ENCODE data around the gene BHLHE40. TPM values are rescaled to one million over a fixed set of nuclear protein-coding genes. Genes with fewer than 3 reads are reported as not detected.
A peak's percentile ranks its signal among the peaks of the same experiment; 100 is the strongest.

Gene BHLHE40
- total and polyA plus RNA-seq, 2 of the 13 experiments (the other 11 are each of a cell fraction or from before 2014, with no cell fraction given): 1.8 to 51.0 TPM

DNA sequence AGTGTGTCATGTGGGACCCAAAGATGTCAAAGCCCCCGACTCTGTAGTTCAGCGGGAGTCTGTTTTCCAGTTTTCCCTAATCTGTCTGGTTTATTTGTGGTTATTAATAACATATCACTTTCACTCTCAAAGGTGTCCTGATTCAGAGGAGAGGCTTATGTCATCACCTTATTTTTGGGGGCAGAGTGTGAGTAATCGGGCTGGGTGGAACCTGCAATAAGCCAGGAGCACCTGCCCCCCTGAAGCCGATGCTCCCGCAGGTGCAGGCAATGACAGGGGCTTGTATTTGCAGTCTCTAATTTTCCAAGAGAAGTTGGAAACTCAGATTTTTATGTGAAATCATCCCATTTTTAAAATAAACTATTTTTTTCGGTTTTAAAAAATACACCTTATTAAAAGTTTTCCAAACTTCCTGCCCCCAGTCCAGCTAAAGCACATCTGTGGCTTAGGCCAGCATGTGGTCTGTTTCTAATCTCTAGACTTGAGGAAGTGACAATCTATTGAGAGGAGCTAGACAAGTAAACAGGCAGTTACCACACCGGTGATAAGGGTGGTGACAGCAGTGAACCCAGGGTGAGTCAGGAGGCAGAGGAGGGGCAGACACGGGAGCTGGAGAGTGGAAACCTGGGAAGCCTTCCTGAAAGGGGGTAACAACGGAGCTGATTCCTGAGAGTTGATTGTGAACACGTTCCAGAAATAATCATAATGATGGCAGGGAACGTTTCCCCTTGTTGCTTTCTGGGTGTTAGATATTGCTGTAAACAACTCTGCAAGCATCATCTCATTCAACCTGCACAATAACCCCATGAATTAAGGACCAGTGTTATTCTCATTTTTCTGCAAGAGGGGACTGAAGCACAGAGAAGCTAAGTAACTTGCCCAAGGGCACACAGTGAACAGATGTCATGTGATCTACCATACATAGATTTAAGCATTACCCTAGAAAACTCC, 37.2 kb downstream of the BHLHE40 start (continued):
- TF ChIP-seq, protein P1, sequence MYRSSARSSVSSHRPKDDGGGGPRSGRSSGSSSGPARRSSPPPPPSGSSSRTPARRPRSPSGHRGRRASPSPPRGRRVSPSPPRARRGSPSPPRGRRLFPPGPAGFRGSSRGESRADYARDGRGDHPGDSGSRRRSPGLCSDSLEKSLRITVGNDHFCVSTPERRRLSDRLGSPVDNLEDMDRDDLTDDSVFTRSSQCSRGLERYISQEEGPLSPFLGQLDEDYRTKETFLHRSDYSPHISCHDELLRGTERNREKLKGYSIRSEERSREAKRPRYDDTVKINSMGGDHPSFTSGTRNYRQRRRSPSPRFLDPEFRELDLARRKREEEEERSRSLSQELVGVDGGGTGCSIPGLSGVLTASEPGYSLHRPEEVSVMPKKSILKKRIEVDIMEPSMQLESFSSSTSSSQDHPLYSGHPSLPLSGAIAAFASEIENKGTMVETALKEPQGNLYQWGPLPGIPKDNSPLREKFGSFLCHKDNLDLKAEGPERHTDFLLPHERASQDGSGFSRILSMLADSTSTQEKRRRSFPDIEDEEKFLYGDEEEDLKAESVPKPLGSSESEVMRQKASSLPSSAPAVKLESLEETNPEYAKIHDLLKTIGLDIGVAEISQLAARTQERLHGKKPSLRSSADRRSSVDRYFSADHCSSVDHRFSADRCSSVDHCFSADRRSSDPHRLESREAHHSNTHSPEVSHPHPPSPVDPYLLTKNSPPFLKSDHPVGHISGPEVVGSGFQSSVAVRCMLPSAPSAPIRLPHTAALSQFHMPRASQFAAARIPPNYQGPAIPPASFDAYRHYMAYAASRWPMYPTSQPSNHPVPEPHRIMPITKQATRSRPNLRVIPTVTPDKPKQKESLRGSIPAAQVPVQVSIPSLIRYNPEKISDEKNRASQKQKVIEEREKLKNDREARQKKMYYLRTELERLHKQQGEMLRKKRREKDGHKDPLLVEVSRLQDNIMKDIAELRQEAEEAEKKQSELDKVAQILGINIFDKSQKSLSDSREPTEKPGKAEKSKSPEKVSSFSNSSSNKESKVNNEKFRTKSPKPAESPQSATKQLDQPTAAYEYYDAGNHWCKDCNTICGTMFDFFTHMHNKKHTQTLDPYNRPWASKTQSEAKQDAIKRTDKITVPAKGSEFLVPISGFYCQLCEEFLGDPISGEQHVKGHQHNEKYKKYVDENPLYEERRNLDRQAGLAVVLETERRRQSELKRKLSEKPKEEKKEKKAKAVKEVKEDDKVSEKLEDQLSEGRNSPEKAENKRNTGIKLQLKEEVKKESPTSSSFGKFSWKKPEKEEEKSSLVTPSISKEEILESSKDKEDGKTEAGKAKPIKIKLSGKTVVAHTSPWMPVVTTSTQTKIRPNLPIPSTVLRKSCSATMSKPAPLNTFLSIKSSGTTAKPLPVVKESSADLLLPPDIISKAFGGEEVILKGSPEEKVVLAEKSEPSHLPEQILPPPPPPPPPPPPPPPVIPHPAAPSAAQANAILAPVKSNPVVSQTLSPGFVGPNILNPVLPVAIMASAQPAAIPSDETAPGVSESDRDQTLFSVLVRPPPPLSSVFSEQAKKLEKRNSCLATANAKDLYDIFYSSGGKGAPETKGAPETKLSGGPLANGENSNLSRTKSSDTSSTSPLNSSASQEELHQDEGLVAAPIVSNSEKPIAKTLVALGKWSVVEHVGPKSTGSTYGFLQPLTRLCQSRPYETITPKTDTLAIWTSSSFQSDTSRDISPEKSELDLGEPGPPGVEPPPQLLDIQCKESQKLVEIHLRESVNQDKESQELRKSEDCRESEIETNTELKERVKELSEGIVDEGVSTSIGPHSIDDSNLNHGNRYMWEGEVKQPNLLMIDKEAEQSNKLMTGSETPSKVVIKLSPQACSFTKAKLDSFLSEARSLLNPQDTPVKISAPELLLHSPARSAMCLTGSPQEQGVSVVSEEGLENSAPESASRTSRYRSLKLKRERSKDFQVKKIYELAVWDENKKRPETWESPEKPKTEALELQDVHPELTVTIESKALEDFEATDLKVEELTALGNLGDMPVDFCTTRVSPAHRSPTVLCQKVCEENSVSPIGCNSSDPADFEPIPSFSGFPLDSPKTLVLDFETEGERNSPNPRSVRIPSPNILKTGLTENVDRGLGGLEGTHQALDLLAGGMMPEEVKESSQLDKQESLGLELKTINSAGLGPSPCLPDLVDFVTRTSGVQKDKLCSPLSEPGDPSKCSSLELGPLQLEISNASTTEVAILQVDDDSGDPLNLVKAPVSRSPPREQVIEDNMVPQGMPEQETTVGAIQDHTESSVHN (CRISPR knock-in tag; IDR thresholded peaks at IDR 0.05): no peak
- no peak for TF ChIP-seq EEA1 (CRISPR knock-in tag; IDR thresholded peaks at IDR 0.05; ENCODE audit: borderline replicate concordance)
- TF ChIP-seq HNRNPUL1 (IDR thresholded peaks at IDR 0.05; ENCODE audit: low read depth, low read length): no peak
- no peak for TF ChIP-seq ZMAT3 (CRISPR knock-in tag; conservative IDR thresholded peaks at IDR 0.05)
- TF ChIP-seq, protein P2, sequence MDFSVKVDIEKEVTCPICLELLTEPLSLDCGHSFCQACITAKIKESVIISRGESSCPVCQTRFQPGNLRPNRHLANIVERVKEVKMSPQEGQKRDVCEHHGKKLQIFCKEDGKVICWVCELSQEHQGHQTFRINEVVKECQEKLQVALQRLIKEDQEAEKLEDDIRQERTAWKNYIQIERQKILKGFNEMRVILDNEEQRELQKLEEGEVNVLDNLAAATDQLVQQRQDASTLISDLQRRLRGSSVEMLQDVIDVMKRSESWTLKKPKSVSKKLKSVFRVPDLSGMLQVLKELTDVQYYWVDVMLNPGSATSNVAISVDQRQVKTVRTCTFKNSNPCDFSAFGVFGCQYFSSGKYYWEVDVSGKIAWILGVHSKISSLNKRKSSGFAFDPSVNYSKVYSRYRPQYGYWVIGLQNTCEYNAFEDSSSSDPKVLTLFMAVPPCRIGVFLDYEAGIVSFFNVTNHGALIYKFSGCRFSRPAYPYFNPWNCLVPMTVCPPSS (IDR thresholded peaks at IDR 0.05): no peak
- TF ChIP-seq NBN (conservative IDR thresholded peaks at IDR 0.05): no peak
- TF ChIP-seq SNAPC5 (CRISPR knock-in tag; IDR thresholded peaks at IDR 0.05; ENCODE audit: borderline replicate concordance): no peak
- TF ChIP-seq ARNTL (CRISPR knock-in tag; IDR thresholded peaks at IDR 0.05): peak; percentile 87
- TF ChIP-seq U2AF2 (IDR thresholded peaks at IDR 0.05; ENCODE audit: low read depth, low read length): no peak
- TF ChIP-seq KDM6A (CRISPR knock-in tag; IDR thresholded peaks at IDR 0.05; ENCODE audit: low read depth): 0 out of 2 replicates have a peak, but pooled peaks have one; percentile 48
- peak; percentile 61; the same call in 1 of the 2 replicates for TF ChIP-seq RERE (CRISPR knock-in tag; IDR thresholded peaks at IDR 0.05; ENCODE audit: low read depth)
- TF ChIP-seq ZNF367 (CRISPR knock-in tag; IDR thresholded peaks at IDR 0.05; ENCODE audit: borderline replicate concordance): no peak
